ENCODE data around the gene DOK5. TPM values are rescaled to one million over a fixed set of nuclear protein-coding genes. Genes with fewer than 3 reads are reported as not detected.

The DOK5 gene
- total RNA-seq, 2 experiments from 2014 or later, result not detected

- Mint-ChIP-seq H3K4me1 (no peaks in the 10 kb centered on the region), H3K9me3 (no peaks in the 10 kb centered on the region), H3K4me3 (no peak overlapping the region), H3K27ac (no peak overlapping the region), H3K27me3 (no peaks in the 10 kb centered on the region), H3K36me3 (ENCODE audit: low read depth) (no peaks in the 10 kb centered on the region)
- ChIA-PET POLR2A (no interaction called here), CTCF (no interaction called here)
- DNase-seq, result no peak
These were observed 60.4 kb downstream of the DOK5 start for GRCh38 chr20:54535746-54536145.

DNA sequence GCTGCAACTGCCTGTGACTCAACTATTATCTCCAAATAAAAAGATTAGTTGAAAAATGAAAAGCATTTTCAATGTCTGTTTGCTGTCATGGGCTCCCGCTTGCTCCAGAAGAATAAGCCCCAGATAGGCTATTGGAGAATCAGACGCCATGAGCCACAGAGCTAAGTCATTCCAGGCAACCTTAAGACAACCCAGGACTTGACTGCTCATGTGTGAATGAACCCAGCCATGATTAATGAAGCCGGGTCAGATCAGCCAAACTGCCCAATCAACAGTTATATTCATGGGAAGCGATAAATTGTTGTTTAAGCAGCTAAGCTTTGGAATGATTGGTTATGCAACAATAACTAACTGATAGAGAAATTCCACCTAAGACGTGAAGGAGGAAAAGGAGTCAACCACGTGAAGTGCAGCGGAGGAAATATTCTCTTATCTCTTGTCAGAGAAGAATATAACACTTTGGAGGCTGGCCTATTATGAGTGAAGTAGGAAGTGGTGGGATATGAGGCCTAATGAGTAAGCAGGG lies 64.2 kb downstream of the DOK5 start:
- Mint-ChIP-seq H3K27ac (no peak overlapping the region), H3K4me3 (no peak overlapping the region), H3K9me3 (peaks cover 3% of the 10 kb centered on the region), H3K4me1 (no peaks in the 10 kb centered on the region), H3K36me3 (ENCODE audit: low read depth) (no peaks in the 10 kb centered on the region), H3K27me3 (no peaks in the 10 kb centered on the region)
- no peak for DNase-seq
- POLR2A ChIA-PET, result no interaction called here
- CTCF ChIA-PET, result no interaction called here

DNA sequence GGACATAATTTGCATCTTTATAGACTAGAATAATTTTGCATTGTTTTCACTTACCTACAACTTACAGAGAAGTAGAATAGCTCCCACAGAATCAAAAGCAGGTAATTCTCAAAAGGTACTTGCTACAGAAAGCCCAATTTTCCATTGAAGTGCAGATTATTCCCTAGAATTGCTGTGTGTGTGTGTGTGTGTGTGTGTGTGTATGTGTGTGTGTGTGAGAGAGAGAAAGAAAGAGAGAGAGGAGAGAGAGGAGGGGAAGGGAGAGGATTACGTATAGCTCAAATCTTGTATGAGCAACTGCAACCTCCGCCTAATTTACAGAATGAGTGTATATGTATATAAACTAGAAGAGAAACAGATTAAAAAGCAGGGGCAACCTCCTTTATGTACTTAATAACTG lies 68.0 kb downstream of the DOK5 start:
- Mint-ChIP-seq H3K27ac (no peak overlapping the region), H3K27me3 (no peaks in the 10 kb centered on the region), H3K9me3 (peaks cover 3% of the 10 kb centered on the region), H3K36me3 (ENCODE audit: low read depth) (no peaks in the 10 kb centered on the region), H3K4me1 (no peaks in the 10 kb centered on the region), H3K4me3 (no peak overlapping the region)
- CTCF ChIA-PET, result no interaction called here
- DNase-seq, result no peak
- POLR2A ChIA-PET, result no interaction called here

DNA sequence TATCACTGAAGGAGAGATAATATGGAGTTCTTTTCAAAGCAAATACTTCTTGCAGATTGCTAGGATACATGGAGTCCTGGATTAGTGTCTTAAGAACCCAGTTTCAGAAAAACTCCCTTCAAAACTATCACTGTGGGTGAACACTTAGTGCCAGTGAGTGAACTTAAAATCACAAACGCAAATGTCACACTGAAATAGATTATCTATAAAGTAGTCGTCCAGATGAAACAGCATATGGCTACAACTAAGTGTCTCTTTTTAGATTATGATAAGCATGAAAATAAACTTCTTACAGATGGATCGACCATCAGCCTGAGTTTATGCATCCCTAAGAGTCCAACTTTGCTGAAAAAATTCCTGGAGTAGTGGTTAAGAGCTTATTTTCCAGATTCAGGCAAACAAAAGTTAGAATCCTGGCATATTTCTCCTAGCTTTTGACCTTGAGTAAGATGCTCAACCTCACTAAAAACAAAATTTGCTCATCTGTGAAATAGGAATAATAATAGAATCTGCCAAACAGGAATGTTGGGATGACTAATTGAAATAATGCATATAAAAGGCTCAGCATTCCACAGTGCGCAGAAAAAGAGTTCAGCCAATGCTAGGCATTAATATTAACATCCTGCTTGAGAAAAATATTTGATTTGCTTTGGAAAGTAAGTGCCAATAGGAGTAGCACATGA lies 70.4 kb downstream of the DOK5 start:
- no peak overlapping the region for H3K27ac Mint-ChIP-seq
- ChIA-PET CTCF (no interaction called here), POLR2A (no interaction called here)
- no peaks in the 10 kb centered on the region for H3K36me3 Mint-ChIP-seq (ENCODE audit: low read depth)
- H3K4me3 Mint-ChIP-seq, result no peak overlapping the region
- H3K9me3 Mint-ChIP-seq, result peaks cover 3% of the 10 kb centered on the region
- H3K4me1 Mint-ChIP-seq, result no peaks in the 10 kb centered on the region
- no peaks in the 10 kb centered on the region for H3K27me3 Mint-ChIP-seq
- DNase-seq, result no peak

DNA sequence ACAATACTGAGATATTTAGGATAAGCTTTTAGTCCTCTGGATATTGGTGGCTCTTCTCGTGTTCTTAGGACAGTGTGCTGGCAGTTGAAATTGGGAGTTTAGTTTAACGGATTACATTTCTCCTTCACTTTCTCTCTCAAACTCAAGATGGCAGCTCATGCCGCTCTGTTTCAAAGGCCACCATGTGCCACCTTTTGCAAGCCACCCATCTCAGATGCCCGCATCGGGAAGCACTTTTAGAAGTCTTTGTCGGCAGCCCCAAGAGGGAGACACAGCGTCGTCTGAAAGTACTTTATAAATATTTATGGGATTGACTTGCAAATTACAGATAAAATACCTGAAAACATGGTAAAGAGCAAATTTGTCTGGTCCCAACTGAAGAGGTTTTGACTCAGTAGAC lies 73.5 kb downstream of the DOK5 start:
- no peak overlapping the region for H3K27ac Mint-ChIP-seq
- no peaks in the 10 kb centered on the region for H3K27me3 Mint-ChIP-seq
- DNase-seq, result no peak
- no peaks in the 10 kb centered on the region for H3K9me3 Mint-ChIP-seq
- no peaks in the 10 kb centered on the region for H3K4me1 Mint-ChIP-seq
- H3K36me3 Mint-ChIP-seq (ENCODE audit: low read depth), result no peaks in the 10 kb centered on the region
- ChIA-PET POLR2A (no interaction called here), CTCF (no interaction called here)
- H3K4me3 Mint-ChIP-seq, result no peak overlapping the region

- ChIA-PET POLR2A (no interaction called here), CTCF (no interaction called here)
- H3K4me1 Mint-ChIP-seq, result no peaks in the 10 kb centered on the region
- no peak overlapping the region for H3K27ac Mint-ChIP-seq
- H3K36me3 Mint-ChIP-seq (ENCODE audit: low read depth), result no peaks in the 10 kb centered on the region
- H3K27me3 Mint-ChIP-seq, result no peaks in the 10 kb centered on the region
- H3K4me3 Mint-ChIP-seq, result no peak overlapping the region
- DNase-seq, result no peak
- no peaks in the 10 kb centered on the region for H3K9me3 Mint-ChIP-seq
These were observed 74.4 kb downstream of the DOK5 start for GRCh38 chr20:54549658-54550326.

- POLR2A ChIA-PET, result no interaction called here
- no peak for DNase-seq
- Mint-ChIP-seq H3K27ac (no peak overlapping the region), H3K27me3 (no peaks in the 10 kb centered on the region), H3K36me3 (ENCODE audit: low read depth) (no peaks in the 10 kb centered on the region), H3K9me3 (no peaks in the 10 kb centered on the region), H3K4me3 (no peak overlapping the region), H3K4me1 (no peaks in the 10 kb centered on the region)
- CTCF ChIA-PET, result no interaction called here
These were observed 75.5 kb downstream of the DOK5 start for GRCh38 chr20:54550776-54551396.

DNA sequence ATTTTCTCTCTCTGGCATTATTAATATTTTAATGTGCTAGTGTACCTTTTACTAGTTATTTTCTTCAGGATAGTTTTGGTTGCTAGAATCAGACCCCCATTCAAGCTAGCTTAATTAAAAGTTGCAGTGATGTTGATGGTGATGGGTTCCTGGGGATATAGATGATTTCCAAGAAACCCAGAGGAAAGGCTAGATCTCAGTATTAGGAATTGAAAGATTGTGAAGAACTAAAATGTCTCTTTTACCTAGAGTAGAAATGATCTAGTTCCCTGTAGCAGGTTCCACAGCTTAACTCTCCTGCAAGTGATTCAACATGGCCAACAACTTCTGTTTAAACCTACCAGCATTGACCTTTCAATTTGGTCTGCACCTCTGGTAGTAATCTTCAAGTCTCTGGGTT lies 78.6 kb downstream of the DOK5 start:
- Mint-ChIP-seq H3K27ac (no peak overlapping the region), H3K36me3 (ENCODE audit: low read depth) (no peaks in the 10 kb centered on the region), H3K27me3 (no peaks in the 10 kb centered on the region), H3K9me3 (no peaks in the 10 kb centered on the region), H3K4me3 (no peak overlapping the region), H3K4me1 (no peaks in the 10 kb centered on the region)
- ChIA-PET POLR2A (no interaction called here), CTCF (no interaction called here)
- DNase-seq, result no peak

GRCh38 chr20:54555150-54555549 lies 79.8 kb downstream of the DOK5 start:
- POLR2A ChIA-PET, result no interaction called here
- Mint-ChIP-seq H3K4me1 (no peaks in the 10 kb centered on the region), H3K27ac (no peak overlapping the region), H3K36me3 (ENCODE audit: low read depth) (no peaks in the 10 kb centered on the region), H3K4me3 (no peak overlapping the region), H3K27me3 (no peaks in the 10 kb centered on the region), H3K9me3 (no peaks in the 10 kb centered on the region)
- CTCF ChIA-PET, result no interaction called here
- no peak for DNase-seq

GRCh38 chr20:54556406-54556805 lies 81.0 kb downstream of the DOK5 start:
- H3K9me3 Mint-ChIP-seq, result no peaks in the 10 kb centered on the region
- ChIA-PET POLR2A (no interaction called here), CTCF (no interaction called here)
- DNase-seq, result no peak
- H3K4me3 Mint-ChIP-seq, result no peak overlapping the region
- H3K36me3 Mint-ChIP-seq (ENCODE audit: low read depth), result no peaks in the 10 kb centered on the region
- H3K4me1 Mint-ChIP-seq, result no peaks in the 10 kb centered on the region
- no peak overlapping the region for H3K27ac Mint-ChIP-seq
- H3K27me3 Mint-ChIP-seq, result no peaks in the 10 kb centered on the region

DNA sequence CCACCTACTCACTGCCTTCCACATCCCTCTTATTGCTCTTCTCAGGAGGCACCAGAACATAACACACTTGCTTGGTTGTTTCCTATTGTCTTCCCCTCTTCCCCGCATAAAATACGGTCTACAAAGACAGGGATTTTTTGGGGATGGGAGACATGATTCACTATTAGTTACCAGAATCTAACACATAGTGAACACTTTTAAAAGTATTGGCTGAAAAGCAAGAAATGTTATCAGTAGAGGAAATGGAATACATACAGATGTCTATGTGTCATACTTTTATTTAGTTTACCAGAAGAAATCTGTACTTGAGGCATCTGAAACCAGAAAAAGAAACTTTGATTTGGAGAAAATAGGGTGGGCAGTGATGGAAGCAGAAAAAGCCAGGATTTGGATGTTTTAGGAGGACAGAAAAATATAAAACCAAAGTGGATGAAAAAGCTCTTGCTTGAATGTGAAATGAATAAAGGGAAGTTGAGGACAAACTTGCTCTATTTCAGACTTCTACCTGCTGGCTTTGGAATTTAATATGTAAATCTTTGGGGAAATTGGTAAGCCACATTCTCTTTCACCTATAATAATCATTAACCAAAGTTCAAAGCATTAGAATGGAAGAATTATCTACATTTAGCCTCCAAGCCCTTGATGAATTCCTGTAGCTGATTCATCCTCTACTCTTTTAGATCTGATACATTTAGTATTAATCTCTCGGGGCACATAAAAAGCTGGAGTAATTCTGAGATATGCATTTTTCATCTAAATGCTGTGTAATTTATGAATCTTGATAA lies 82.6 kb downstream of the DOK5 start:
- Mint-ChIP-seq H3K4me1 (no peaks in the 10 kb centered on the region), H3K36me3 (ENCODE audit: low read depth) (no peaks in the 10 kb centered on the region), H3K27me3 (no peaks in the 10 kb centered on the region), H3K9me3 (no peaks in the 10 kb centered on the region), H3K27ac (no peak overlapping the region), H3K4me3 (no peak overlapping the region)
- no peak for DNase-seq
- CTCF ChIA-PET, result no interaction called here
- POLR2A ChIA-PET, result no interaction called here

DNA sequence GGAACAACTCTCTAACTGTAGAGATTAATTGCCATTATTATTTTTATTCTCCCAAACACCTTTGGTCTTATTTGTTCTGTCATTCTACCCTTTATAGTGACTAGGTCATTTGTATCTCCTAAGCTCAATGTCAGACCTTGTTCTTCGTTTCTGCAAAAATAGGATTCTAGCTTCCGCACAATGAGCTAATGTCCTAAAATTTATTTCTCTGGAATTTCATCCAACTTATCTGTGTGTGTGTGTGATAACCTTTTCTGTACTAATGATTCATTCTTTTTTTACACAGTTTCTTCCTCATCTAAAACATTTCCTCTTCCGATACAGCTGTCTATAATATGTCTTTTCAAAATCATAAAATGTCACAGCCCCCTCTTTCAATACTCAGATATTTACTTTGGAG lies 84.5 kb downstream of the DOK5 start:
- H3K9me3 Mint-ChIP-seq, result no peaks in the 10 kb centered on the region
- ChIA-PET CTCF (no interaction called here), POLR2A (no interaction called here)
- no peaks in the 10 kb centered on the region for H3K4me1 Mint-ChIP-seq
- no peaks in the 10 kb centered on the region for H3K27me3 Mint-ChIP-seq
- no peak overlapping the region for H3K4me3 Mint-ChIP-seq
- no peak overlapping the region for H3K27ac Mint-ChIP-seq
- no peak for DNase-seq
- H3K36me3 Mint-ChIP-seq (ENCODE audit: low read depth), result no peaks in the 10 kb centered on the region

DNA sequence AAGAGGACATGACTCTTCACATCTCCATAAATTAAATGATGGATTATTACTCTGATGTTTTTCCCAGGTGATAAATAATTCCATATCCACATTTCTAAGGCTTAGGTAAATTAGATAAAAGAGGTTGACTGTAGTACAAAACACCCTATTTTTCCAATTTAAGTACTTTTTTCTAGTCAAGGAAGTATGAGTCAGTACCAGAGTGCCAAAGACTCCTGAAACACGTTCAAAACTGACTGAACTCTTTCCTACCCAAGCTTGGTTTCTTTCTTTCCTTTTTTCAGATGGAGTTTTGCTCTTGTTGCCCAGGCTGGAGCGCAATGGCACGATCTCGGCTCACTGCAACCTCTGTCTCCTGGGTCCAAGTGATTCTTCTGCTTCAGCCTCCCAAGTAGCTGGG lies 85.0 kb downstream of the DOK5 start:
- no peak overlapping the region for H3K27ac Mint-ChIP-seq
- ChIA-PET POLR2A (no interaction called here), CTCF (no interaction called here)

More for the DNA sequence above, 85.0 kb downstream of the DOK5 start:
- Mint-ChIP-seq H3K27me3 (no peaks in the 10 kb centered on the region), H3K4me3 (no peak overlapping the region), H3K9me3 (no peaks in the 10 kb centered on the region), H3K4me1 (no peaks in the 10 kb centered on the region), H3K36me3 (ENCODE audit: low read depth) (no peaks in the 10 kb centered on the region)
- no peak for DNase-seq
